OCI-M1 (cell line): ENCODE data around the gene TCEA3.

Experiments used
- DNase-seq: peaks from one replicate; lab custom pipeline; 2025; lab: John Stamatoyannopoulos, UW

Gene TCEA3

DNA sequence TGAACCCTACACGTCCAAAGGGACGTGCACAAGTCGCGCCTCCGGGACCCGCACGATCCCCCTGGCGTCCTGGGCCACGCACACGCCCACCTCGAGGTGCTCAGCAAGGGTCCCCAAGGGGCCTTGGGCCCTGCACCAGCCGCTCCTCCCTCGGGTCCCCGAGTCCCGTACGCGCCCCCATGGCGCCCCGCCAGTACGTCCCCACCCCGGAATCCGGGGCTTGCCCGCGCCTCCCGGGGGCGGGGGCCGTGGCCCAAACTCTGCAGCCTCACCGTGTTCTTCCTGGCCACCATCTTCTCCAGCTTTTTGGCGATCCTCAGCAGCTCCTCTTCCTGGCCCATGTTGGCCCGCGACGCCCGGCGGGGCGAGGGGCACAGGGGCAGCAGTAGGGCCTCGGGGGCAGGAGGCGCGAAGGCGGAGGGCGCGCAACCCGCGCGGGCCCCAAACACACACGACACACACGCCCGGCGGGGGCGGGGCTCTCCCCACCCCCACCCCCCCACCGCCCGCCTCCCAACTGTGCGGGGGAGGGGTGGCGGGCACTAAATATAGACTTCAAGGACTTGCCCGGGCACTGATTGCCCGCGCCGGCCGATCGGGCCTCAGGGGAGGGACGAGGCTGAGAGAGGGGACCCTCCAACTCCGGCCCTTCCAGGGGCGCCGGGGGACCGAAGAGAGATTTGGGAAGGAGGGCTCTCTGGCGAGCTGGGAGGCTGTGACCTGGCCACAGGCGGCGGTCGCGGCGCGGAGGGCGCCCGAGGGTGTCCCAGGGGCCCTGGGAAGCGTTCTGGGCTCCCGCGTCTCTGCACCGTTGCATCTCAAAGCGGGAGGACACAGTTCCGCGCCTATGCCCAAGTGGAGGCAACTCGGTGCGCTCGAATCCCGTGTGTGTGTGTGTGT, at the start of gene TCEA3:
TCEA3 (minus strand) TSS at position 456 of the 900 bp plus-strand sequence; CDS start at position 341, 115 bp downstream.
- no peak for DNase-seq

GRCh38 chr1:23473037-23473800, 48.7 kb upstream of the TCEA3 start:
- DNase-seq, result no peak

GRCh38 chr1:23472351-23473036, 47.9 kb upstream of the TCEA3 start:
- DNase-seq, result no peak

DNA sequence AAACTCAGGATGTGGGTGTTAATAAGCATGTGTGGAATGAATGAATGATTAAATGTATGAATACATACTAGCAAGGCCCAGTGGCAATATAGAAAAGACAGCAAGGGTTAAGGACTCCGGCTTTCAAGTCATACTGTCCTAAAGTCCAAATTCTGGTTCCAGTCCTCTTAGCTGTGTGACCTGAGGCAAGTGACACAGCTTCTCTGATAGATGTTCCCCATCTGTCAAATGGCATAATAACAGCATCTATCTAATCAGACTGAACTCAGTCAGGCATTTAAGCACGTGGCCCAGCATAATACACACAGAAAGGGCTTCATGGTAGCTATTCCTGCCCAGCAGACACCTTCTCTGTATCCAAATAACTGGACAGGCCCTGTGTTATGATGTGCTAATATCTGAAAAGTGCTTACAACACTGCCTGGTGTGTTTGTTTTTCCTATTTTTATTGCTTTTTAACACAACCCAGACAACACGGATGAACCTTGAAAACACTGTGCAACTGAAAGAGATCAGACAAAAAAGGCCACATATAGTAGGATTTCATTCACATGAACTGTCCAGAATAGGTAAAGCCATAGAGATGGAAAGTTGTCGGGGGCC, 47.0 kb upstream of the TCEA3 start:
- DNase-seq, result no peak

DNA sequence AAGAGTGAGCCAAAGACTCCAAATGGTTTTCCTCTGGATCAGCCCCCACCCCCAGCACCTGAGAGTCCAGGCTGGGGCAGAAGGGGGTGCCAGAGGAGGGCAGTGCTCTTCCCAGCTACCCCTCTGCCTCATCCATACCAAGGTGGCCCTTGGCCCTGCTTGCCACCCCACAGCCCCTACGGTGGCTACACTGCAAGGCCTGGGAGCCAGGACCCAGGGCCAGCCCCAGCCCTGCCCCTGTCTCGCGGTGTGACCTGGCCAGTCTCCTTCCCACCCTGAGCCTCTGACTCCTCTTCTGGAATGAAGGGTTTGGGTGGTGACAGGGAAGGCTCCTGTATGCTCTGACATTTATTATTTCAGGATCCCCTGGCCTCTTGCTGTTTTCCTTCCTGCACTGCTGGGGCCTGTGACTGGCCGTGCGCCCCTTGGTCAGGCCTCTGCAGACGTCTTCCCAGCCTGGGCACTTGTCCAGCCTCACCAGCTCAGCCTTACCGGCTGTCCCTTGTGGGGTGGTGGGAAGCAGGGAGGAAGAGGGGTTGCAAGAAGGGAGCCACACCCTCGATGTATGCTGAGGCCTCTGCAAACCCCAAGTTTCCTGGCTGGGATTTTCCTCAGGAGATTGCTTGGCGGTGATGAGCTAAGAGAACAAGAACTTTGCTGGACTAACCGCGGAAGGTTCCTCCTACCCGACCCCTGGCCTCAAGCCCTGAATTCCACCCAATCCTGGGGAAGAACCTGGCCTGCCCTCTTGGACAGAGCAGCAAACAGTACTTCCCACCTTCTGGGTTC, 45.9 kb upstream of the TCEA3 start:
- DNase-seq, result no peak

DNA sequence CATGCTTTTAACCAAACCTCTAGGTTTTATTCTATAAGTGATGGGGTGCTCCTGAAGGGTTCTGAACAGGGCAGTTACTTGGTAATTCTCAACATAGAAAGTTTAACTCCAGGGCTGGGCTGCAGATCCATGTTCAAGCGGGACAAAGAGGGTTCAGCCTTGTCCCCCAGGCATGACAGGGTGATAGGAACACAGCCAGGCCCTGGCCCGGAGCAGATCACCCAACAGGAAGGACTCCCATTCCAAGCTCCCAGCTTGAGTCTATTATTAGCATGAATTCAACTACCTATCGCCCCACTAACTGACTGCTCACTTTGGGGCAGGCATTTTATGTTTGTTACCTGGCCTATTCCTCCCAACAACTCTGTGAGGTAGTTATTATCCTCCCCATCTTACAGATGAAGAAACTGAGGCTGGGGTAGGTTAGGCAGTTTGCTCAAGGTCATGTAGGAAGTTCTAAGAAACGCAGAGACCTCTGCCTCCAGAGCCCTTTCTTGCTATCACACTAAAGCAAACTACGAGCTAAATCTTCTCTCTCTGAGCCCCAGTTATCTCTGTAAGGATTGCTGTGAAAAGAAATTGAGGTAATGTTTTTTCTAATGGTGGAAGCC, 44.9 kb upstream of the TCEA3 start:
- no peak for DNase-seq

DNA sequence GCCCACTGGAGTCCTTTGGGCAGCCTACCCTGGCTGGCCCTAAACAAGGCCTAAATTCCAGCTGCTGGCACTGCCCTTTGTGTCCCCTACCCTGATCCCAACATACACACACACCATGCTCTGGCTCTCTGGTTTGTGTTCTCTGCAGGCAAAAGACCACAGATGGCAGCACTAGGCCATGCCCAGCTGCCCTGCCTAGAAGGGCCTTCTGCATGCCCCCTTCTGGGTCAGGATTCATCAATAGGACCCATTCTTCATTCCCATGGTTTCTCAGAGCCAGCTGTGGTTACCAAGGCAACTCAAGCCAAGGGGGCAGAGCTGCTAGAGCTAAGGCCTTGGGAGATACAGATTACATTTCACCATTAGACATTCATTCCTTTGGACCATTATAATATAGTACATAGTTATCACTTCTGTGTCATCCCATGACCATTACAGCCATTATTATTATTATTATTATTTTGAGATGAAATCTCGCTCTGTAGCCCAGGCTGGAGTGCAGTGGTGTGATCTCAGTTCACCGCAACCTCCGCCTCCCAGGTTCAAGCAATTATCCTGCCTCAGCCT, 42.0 kb upstream of the TCEA3 start:
- no peak for DNase-seq

GRCh38 chr1:23463286-23463685, 38.7 kb upstream of the TCEA3 start:
- DNase-seq, result no peak

GRCh38 chr1:23462766-23463165, 38.2 kb upstream of the TCEA3 start:
- DNase-seq, result no peak

GRCh38 chr1:23461050-23461449, 36.5 kb upstream of the TCEA3 start:
- no peak for DNase-seq

DNA sequence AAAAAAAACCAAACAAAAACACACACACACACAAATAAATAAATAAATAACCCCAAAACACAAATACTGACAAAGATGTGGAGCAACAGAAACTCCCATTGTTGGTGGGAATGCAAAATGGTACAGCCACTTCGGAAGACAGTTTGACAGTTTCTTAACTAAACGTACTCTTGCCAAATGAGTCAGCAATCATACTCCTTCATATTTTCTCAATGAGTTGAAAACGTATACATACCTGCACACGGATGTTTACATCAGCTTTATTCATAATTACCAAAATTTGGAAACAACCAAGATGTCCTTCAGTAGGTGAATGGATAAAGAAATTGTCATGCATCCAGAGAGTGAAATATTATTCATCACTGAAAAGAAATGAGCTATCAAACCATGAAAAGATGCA, 36.0 kb upstream of the TCEA3 start:
- no peak for DNase-seq

DNA sequence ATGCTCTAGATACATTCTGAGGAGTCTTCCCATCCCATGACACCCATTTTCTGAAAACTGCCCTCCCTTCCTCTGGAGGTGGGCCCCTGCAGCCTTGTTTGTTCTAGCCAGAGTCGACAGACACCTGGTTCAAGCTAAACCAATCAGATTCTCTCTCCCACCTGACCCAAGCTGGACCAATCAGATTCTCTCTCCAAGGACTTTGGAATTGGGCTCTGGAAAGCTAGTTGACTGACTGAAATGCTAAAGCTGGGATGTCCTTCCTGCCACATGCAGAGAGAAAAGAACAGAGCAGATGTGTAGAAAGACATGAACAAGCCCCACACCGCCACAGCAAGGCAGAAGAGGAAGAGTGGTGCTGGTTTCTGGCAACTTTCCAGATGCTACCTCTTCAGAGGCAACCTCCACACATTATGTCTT, 34.8 kb upstream of the TCEA3 start:
- no peak for DNase-seq

DNA sequence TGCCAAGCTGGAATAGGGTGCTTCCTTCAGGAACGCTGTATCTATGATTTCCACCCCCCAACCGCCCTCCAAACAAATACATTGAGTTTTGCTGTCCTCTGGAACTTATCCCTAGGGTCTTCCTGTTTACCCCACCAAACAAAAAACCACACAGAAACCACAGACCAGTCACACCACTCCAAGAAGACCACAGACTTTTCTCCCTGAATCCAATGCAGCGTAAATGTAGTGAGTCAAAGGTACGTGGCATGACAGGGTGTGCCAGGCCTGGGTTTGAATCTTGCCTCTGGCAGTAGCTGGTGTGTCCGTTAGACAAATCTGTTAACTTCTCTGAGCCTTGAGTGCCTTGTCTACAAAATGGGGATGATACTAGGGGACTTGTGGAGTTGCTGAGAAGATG, 31.7 kb upstream of the TCEA3 start:
- DNase-seq, result no peak

DNA sequence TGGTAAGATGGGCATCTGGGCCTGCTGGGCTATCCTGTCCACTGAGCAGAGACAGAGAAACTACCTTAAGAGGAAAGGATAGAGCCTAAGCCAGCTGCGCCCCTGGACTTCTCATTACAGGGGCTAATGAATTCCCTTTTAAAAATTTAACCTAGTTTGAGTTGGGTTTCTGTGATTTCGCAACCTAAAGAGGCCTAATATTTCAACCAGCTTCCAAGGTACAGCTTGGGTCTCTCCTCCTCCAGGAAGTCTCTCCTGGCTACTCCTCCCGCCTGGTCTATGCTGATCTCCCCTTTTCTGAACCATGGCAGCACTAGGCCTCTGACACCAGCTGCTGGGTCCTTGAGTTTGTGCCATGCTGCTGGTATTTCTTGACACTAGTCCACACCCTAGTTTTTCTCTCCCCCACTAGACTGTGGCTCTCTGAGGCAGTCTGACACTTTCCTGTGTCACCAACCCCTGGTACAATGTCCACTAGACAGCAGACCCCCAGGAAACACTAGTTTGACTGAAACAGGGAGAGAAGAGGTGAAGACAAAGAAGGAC, 29.0 kb upstream of the TCEA3 start:
- DNase-seq, result no peak

GRCh38 chr1:23452011-23452411, 27.5 kb upstream of the TCEA3 start:
- peak; percentile 21 for DNase-seq

DNA sequence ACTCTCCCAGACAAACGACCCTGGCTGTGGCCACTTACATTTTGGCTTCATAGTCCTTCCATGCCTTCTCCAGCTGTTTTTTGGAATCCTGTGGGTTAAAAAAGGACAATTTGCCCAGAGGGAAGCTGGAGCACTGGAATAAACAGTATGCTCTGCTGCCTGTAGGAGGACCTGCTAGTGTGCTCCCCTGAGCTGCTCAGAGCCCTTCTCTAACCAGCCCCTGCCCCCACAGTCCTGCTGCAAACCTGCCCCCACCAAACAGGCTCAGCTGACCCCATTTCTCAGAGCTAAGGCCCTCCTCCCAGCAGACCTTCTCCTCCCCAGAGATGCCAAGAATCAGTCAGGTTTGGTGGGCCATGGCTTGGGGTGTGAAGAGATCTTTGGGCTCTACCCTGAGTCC, 26.9 kb upstream of the TCEA3 start:
- no peak for DNase-seq

DNA sequence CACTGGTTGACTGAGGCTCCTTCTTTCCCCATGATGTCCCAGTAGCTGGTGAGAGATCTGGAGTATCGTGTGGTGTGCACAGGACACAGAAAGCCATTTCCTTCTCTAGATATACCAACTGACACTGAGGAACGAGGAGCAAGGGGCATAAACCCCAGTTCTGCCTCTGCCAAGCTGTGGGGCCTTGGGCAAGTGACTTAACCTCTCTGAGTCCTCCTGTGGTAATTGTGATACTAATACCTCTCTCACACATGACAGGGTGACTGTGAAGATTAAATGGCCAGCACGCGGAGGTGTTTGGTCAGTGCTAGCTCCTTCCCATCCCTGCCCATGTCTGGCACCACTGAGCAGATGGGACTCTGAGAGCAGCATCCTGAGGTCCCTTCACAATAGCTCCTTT, 26.3 kb upstream of the TCEA3 start:
- DNase-seq, result no peak

- no peak for DNase-seq
These were observed 25.4 kb upstream of the TCEA3 start for GRCh38 chr1:23449958-23450357.

- no peak for DNase-seq
These were observed 24.8 kb upstream of the TCEA3 start for GRCh38 chr1:23449306-23449705.

GRCh38 chr1:23448846-23449245, 24.3 kb upstream of the TCEA3 start:
- DNase-seq, result no peak
